GM19238 (cell line): ENCODE measurements around the gene CERK.

Source experiments
- DNase-seq: peaks from one replicate; pipeline ENCODE4 v3.0.0; 2011; ENCODE audit warnings: low spot score; ENCODE audit not compliant: insufficient read length

Gene CERK

DNA sequence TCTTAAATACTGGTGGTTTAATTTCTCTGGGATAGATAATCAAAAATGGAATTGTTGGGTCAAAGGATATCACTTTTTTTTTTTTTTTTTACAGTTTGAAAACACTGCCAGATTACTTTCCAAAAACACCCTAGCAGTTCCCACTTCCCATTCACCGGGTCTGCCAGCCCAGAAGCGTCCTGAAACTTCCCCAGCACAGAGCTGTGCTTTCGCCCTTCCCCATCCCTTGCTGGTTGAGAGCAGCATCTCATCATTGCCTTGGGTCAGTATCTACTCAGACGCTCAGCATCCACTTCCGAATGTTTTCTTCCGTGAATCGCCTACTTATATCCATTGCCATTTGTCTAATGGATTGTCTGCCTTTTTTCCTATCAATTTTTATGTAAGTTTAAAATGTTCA, 5.5 kb downstream of the CERK start:
- DNase-seq = no peak

GRCh38 chr22:46732041-46732379, 6.0 kb downstream of the CERK start:
- no peak for DNase-seq

GRCh38 chr22:46731246-46732040, 6.6 kb downstream of the CERK start:
- no peak for DNase-seq

- no peak for DNase-seq
Measured at GRCh38 chr22:46730568-46731245, 7.3 kb downstream of the CERK start.

DNA sequence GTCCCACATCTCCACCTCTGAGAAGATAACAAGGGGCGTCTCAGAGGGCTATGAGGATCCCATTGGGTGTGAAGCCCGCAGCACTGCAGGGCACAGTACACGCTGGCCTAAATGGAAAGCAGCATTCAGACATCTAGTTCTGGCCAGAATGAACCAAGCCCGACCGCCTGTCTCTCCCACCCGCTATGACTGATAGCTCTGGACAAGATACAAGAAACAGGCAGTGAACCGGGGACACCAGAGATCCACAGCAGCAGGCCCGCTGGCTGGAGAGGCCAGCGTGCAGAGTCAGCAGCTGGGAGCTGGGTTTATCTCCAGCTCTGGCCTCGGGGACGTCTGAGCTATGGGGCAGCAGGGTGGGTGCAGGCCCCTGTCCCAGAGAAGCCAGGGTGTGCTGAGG, 9.6 kb downstream of the CERK start:
- DNase-seq = no peak

DNA sequence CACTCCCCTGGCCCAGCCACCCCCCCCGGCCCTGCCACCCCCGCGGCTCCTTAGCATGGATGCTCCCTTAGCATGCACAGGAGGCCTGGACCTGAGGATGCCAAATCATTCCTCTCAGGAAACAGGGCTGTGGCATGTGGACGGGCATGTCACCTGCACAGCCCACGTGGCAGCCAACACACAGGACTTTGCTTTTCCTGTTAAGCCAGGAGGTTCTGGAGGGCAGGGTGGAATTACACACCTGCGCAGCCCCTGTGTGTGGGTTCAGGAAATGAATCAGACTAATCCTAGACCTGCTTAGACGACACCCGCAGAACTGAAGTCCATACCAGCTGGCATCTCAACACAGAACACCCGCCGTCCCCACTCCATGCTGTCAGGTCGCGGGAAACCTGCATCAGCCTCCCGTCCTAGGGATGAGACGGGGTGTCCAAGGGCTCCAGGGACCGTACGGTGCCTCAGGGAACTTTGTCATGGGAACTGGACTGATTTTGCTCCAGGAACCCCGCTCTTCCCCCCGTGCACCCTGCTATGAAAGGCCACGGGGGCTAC, 10.2 kb downstream of the CERK start:
- DNase-seq = no peak

DNA sequence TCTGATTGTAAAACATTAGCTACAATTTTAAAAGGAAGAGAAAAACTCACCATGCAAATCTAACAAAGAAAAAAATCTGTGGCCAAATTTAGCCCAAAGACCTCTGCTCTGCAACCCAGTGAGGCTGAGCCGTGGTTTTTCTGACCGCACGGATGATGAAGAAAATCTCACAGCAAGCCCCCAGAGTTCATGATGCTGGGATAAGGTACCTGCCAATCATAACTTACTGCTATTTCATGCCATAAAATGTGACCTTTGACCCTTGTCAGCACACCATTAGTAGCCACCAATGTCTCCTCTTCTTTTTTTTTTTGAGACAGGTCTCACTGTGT, 11.1 kb downstream of the CERK start:
- no peak for DNase-seq

GRCh38 chr22:46726066-46726985, 11.7 kb downstream of the CERK start:
- no peak for DNase-seq

GRCh38 chr22:46725096-46725495, 13.0 kb downstream of the CERK start:
- DNase-seq = no peak

DNA sequence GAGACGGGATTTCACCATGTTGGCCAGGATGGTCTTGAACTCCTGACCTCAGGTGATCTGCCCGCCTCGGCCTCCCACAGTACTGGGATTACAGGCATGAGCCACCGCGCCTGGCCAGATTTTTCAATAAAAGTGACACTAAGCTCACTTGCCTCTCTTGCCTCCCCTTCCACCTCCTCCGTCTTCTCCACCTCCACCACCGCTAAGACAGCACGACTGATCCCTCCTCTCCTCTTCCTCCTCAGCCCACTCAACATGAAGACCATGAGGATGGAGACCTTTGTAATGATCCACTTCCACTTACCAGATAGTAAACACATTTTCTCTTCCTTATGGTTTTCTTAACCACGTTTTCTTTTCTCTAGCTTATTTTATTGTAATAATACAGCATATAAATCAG, 14.2 kb downstream of the CERK start:
- DNase-seq = no peak

- no peak for DNase-seq
Measured at GRCh38 chr22:46721501-46722085, 16.5 kb downstream of the CERK start.

DNA sequence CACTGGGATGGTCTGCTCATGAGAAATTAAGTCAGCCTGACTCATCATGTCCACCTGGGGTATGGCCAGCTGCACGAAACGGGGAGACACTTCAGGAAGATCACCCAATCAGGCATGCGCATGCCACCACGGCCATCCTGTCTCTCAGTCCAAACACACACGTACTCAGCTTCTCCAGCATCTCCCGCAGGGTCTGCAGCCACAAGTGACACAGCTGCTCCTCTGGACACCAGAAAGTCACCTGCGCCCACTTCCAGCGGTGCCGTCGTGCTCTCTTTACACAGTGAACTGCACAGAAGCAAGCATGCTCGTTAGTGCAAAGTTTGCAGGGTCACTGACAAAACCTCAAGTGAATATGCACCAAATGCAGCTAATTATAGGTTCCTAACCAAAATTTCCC, 18.1 kb downstream of the CERK start:
- no peak for DNase-seq

DNA sequence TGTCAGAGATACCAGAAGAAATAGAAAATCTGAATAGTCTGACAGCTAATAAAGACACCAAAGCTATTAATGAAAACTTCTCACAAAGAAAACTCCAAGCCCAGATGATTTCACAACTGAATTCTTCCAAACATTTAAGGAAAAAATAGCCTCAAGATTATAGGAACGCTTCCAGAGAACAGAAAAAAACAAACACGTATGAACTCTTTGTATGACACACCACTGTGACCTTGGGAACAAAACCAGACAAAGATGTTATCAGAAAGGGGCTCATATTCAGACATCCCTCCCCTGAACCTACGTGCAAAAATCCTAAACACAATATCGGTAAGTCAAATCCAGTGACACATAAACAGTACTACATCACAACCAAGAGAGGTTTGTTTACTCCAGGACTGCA, 23.5 kb downstream of the CERK start:
- no peak for DNase-seq

DNA sequence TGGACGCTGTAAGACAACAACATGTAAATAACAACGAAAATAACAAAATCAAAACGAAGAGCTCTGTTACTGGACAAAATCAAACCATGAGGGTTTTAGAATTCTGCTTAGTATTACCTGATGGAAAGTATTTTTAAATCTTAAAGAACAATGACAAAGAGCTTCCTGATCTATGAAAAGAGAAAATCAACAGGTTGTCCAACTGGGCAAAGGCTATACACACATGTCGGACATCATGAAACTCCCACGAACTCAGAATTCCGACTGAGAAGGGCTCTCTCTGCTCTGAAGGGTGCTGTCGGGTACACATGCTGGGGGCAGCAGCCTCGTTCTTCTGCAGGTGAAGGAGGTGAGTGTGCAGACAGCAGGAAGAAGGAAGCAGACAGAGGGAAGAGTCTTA, 25.8 kb downstream of the CERK start:
- DNase-seq = no peak

DNA sequence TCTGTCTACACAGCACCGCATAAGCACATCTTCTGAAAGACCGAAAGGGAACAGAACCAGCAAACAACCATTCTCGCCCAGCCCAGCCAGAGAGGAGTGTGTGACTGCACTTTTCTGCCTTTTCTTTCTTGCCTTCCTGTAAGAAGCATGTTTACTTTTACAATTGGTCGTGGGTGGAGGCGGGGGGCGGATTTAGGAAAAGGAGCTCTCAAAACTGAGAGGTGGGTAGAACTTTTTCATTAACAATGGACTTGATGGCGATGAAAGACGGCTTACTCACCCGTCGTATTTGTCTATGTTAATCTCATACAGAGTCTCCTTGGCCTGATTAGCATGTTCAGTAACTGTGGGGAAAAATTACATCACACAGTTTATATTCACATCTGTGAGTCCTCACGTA, 27.2 kb downstream of the CERK start:
- no peak for DNase-seq

DNA sequence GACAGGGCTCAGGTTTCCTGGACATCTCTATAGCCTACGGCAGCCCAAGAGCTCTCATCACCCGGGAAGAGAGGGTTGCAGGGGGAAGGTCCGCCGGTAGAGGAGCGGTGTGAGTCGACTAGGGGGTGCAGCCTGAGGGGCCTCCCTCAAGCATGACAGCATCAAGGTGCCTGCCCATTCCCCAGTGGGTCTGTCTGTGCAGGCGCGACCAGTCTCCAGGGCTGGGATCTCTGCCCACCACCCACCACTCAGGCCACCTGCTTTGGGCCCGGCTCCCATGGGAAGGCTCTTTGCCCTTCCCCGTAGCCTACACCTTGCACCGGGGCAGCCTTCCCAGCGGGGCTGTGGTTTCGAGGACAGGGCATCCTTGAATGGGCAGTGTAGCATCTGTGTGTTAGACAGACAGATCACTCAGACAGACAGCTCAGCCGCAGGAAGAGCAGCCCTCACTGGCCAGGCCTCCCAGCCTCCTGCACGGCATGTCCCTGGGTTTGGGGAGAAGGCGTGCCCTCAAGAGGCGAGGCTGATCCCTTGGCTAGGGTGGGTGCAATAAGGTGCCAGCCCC, 29.2 kb downstream of the CERK start:
- no peak for DNase-seq

- DNase-seq = no peak
Measured at GRCh38 chr22:46707827-46708570, 30.1 kb downstream of the CERK start.

- DNase-seq = no peak
Measured at GRCh38 chr22:46707305-46707704, 30.7 kb downstream of the CERK start.

DNA sequence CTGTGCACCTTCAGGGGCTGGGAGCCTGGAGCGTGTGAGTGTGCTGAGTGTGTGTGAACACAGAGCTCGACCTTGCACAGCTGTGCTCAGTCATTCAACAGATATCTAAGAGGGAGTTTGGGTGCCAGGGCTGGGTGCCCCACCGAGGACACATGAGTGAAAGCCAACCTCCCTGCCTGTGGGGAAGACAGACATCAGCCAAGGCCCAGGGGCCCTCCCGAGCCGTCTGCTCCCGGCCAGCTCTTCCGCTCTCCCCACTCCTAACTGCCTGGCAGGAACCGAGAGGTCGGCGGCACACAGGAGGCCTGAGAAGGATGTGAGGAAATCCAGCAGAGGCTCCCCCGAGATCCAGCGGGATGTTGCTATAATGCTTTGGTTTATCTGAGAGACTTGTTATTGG, 32.0 kb downstream of the CERK start:
- no peak for DNase-seq

GRCh38 chr22:46703996-46704370, 34.1 kb downstream of the CERK start:
- no peak for DNase-seq
